SH-SY5Y (cell line): Measurements from ENCODE around the gene SAMD11.

Source experiments
- GATA2 ChIP-seq: IDR thresholded peaks from 2 replicates; pipeline ENCODE4 v1.6.1; 2011; ENCODE audit warnings: mild to moderate bottlenecking, low read depth, low read length
- GATA3 ChIP-seq: IDR thresholded peaks from 2 replicates; pipeline ENCODE4 v1.6.1; 2011; ENCODE audit warnings: low read depth, mild to moderate bottlenecking, low read length, moderate library complexity

DNA sequence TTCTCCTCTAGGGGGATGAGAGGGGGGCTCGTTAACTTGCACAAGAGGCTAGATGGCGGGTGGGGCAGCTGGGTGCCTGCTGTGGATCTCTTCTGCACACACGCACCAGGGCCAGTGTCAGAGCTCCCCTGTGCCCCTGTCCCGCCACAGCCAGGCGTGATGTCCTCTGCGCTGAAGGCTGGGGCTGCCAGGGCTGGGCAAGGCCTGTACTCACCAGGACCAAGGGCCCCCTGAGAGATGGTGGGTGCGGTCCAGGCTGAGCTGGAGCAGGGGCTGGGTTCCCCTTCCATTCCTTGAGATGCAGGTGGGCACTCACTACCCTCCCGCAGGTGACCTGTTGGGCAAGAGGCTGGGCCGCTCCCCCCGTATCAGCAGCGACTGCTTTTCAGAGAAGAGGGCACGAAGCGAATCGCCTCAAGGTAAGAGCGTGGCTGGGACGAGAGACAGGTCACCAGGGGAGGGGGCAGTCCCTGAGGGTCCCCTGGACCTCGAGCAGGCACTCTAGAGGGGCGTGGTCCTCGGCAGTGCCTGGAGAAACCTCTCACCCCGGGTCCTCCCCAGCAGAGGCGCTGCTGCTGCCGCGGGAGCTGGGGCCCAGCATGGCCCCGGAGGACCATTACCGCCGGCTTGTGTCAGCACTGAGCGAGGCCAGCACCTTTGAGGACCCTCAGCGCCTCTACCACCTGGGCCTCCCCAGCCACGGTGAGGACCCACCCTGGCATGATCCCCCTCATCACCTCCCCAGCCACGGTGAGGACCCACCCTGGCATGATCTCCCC is 15.2 kb downstream of the SAMD11 start:
- TF ChIP-seq GATA2 (no peak), GATA3 (no peak)
